ENCODE results near the gene UNC5CL. TPM values are rescaled to one million over a fixed set of nuclear protein-coding genes. Genes with fewer than 3 reads are reported as not detected.
A peak's percentile ranks its signal among the peaks of the same experiment; 100 is the strongest.

UNC5CL gene
- total RNA-seq, 1 experiment from 2014 or later, result 0.81 TPM

DNA sequence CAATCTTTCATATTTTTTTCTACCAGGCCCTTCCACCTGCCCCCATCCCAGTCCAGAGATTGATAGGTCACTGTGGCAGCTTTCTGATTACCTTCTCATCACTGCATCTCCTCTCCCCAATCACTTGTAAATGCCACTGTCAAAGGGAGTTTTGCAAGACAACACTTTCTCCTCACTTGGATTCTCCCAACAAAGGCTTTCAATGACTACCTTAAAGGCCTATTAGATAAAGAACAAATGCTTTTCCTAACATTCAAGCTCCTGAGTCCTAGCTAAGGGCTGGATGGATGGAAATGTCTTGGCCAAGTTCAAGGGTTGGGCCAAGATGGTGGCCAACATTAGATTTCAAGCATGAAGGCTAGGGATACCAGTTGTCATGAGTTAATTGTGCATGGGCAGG, 55.3 kb downstream of the UNC5CL start:
- Histone ChIP-seq H4K91ac (ENCODE audit: insufficient read length, low read depth, low read length) (no peak overlapping the region), H2AK5ac (ENCODE audit: insufficient read length, low read length) (no peak overlapping the region), H2BK12ac (ENCODE audit: insufficient read length, low read depth, low read length) (no peak overlapping the region), H3K18ac (ENCODE audit: insufficient read length, low read depth, low read length) (no peak overlapping the region), H3K4me1 (ENCODE audit: insufficient read depth, low read length) (peaks cover 9% of the 10 kb centered on the region), H4K5ac (ENCODE audit: insufficient read length, low read depth, low read length) (no peak overlapping the region), H3K79me1 (ENCODE audit: insufficient read depth, low read depth, low read length, poor library complexity, severe bottlenecking) (no peaks in the 10 kb centered on the region), H2BK15ac (ENCODE audit: low read depth, low read length) (no peak overlapping the region), H3K4ac (ENCODE audit: low read depth, low read length) (no peak overlapping the region), H2BK120ac (ENCODE audit: low read depth, low read length, poor library complexity, severe bottlenecking) (no peak overlapping the region), H3K23ac (ENCODE audit: insufficient read length, low read depth, low read length) (no peak overlapping the region), H3K9me3 (ENCODE audit: control insufficient read depth, low read depth, low read length) (no peaks in the 10 kb centered on the region), H3K9ac (ENCODE audit: extremely low read depth, insufficient read length, low read length) (no peak overlapping the region), H2AFZ (ENCODE audit: low read length) (no peak overlapping the region), H3K23me2 (ENCODE audit: insufficient read length, low read depth, low read length, poor library complexity, severe bottlenecking) (no peaks in the 10 kb centered on the region), H3K79me2 (ENCODE audit: insufficient read depth, low read length) (no peaks in the 10 kb centered on the region), H4K8ac (replicated peaks; ENCODE audit: insufficient read length, low read depth, low read length) (no peak overlapping the region), H4K20me1 (ENCODE audit: control insufficient read depth, insufficient read depth, insufficient read length) (no peaks in the 10 kb centered on the region), H3K56ac (ENCODE audit: insufficient read length, low read depth, low read length) (no peak overlapping the region), H2BK20ac (ENCODE audit: low read depth, low read length, poor library complexity, severe bottlenecking) (no peak overlapping the region), H3T11ph (ENCODE audit: low read length) (no peak overlapping the region), H3K4me2 (ENCODE audit: insufficient read depth, insufficient read length, low read length) (no peak overlapping the region), H3K14ac (ENCODE audit: insufficient read depth, low read length) (no peak overlapping the region), H3K27ac (ENCODE audit: insufficient read length, low read depth, low read length) (no peak overlapping the region), H3K27me3 (ENCODE audit: insufficient read depth, low read length) (no peaks in the 10 kb centered on the region), H2BK5ac (ENCODE audit: insufficient read length, low read length) (no peak overlapping the region)
- no peak for DNase-seq
- TF ChIP-seq, protein P1, sequence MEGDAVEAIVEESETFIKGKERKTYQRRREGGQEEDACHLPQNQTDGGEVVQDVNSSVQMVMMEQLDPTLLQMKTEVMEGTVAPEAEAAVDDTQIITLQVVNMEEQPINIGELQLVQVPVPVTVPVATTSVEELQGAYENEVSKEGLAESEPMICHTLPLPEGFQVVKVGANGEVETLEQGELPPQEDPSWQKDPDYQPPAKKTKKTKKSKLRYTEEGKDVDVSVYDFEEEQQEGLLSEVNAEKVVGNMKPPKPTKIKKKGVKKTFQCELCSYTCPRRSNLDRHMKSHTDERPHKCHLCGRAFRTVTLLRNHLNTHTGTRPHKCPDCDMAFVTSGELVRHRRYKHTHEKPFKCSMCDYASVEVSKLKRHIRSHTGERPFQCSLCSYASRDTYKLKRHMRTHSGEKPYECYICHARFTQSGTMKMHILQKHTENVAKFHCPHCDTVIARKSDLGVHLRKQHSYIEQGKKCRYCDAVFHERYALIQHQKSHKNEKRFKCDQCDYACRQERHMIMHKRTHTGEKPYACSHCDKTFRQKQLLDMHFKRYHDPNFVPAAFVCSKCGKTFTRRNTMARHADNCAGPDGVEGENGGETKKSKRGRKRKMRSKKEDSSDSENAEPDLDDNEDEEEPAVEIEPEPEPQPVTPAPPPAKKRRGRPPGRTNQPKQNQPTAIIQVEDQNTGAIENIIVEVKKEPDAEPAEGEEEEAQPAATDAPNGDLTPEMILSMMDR (conservative IDR thresholded peaks at IDR 0.05), result no peak
- Mint-ChIP-seq H3K4me3 (peak overlapping the region in 1 of 2 experiments; percentile 2; a peak in 1 of 5 replicates), H3K4me1 (peaks cover 25 to 30% of the 10 kb centered on the region in 2 experiments), H3K27ac (peak overlapping the region; percentile 1 to 69 (median 8); a peak in 3 of 7 replicates), H3K9me3 (peaks cover 0 to 2% of the 10 kb centered on the region in 2 experiments; a peak in 2 of 5 replicates), H3K36me3 (ENCODE audit: insufficient read depth in 1 of 3, low read depth in 3 of 3) (no peaks in the 10 kb centered on the region; a peak in 1 of 7 replicates), H3K27me3 (ENCODE audit: low read depth) (peaks cover 6% of the 10 kb centered on the region)
